K562 (cell line): ENCODE measurements around the gene C19orf12. TPM values are rescaled to one million over a fixed set of nuclear protein-coding genes. Genes with fewer than 3 reads are reported as not detected.

ENCODE experiments used
- C11orf30 ChIP-seq: fragments of 450-650 bp; IDR thresholded peaks from 2 replicates; pipeline ENCODE4 v1.6.1; 2016; ENCODE audit warnings: low read depth, mild to moderate bottlenecking
- CCNT2 ChIP-seq: IDR thresholded peaks from 2 replicates; pipeline ENCODE4 v1.6.1; 2011; ENCODE audit warnings: borderline replicate concordance, low read depth, mild to moderate bottlenecking, moderate library complexity, mixed read lengths, low read length; ENCODE audit not compliant: insufficient read length; ENCODE audit errors: extremely low read depth
- CTCFL ChIP-seq: IDR thresholded peaks from 2 replicates; pipeline ENCODE4 v1.6.1; 2011; ENCODE audit warnings: borderline replicate concordance, low read depth, mild to moderate bottlenecking, moderate library complexity, low read length; ENCODE audit not compliant: insufficient read depth, poor library complexity, severe bottlenecking
- DACH1 ChIP-seq: fragments of 450-650 bp; IDR thresholded peaks from 2 replicates; pipeline ENCODE4 v1.6.1; 2018; ENCODE audit not compliant: partially characterized antibody
- HSF4 ChIP-seq: fragments of 250-450 bp; sonication (Bioruptor Pico); IDR thresholded peaks from 2 replicates; pipeline ENCODE4 v2.1.2; 2022; ENCODE audit warnings: mild to moderate bottlenecking, moderate library complexity, borderline replicate concordance
- MED1 ChIP-seq: sonication (generic); formaldehyde crosslinking; IDR thresholded peaks from 2 replicates; pipeline ENCODE4 v1.8.1; 2023; ENCODE audit warnings: missing genetic modification reagents, borderline replicate concordance
- MEF2D ChIP-seq: conservative IDR thresholded peaks from 2 replicates; pipeline ENCODE4 v1.6.1; 2016; ENCODE audit warnings: low read depth, missing genetic modification characterization, missing compliant biosample characterization
- PCBP2 ChIP-seq: fragments of 200-400 bp; formaldehyde crosslinking; IDR thresholded peaks from 2 replicates; pipeline ENCODE4 v1.6.1; 2018; ENCODE audit warnings: low read length, low read depth, mild to moderate bottlenecking, moderate library complexity; ENCODE audit not compliant: poor library complexity, severe bottlenecking
- POLR3A ChIP-seq: IDR thresholded peaks from 2 replicates; pipeline ENCODE4 v1.6.1; 2011; ENCODE audit warnings: borderline replicate concordance, mild to moderate bottlenecking, moderate library complexity; ENCODE audit not compliant: insufficient read length, insufficient read depth; ENCODE audit errors: extremely low read depth
- RFX5 ChIP-seq: IDR thresholded peaks from 2 replicates; pipeline ENCODE4 v1.6.1; 2011; ENCODE audit warnings: low read depth, mild to moderate bottlenecking, improper control_type of control experiment, low read length
- RHOXF2B ChIP-seq: fragments of 250-450 bp; sonication (Bioruptor Pico); conservative IDR thresholded peaks from 2 replicates; pipeline ENCODE4 v1.5.1; 2021
- SIN3B ChIP-seq: fragments of 450-650 bp; IDR thresholded peaks from 2 replicates; pipeline ENCODE4 v1.6.1; 2017; ENCODE audit warnings: low read depth, mild to moderate bottlenecking, moderate library complexity
- SPI1 ChIP-seq: IDR thresholded peaks from 2 replicates; pipeline ENCODE4 v1.6.1; 2011; ENCODE audit warnings: low read depth, low read length, control low read depth, borderline replicate concordance
- TGIF2 ChIP-seq: sonication (generic); formaldehyde crosslinking; IDR thresholded peaks from 2 replicates; pipeline ENCODE4 v1.8.1; 2022; ENCODE audit warnings: mild to moderate bottlenecking, missing genetic modification reagents, moderate library complexity
- TRIM25 ChIP-seq: fragments of 450-650 bp; IDR thresholded peaks from 2 replicates; pipeline ENCODE4 v1.7.0; 2016; ENCODE audit warnings: borderline replicate concordance
- U2AF1 ChIP-seq: fragments of 200-400 bp; formaldehyde crosslinking; optimal IDR thresholded peaks from 2 replicates; pipeline ENCODE3; 2017; ENCODE audit warnings: mild to moderate bottlenecking, low read depth, low read length, moderate library complexity
- UBTF ChIP-seq, 2 experiments: IDR thresholded peaks; 2 replicates each; pipeline ENCODE4 v1.6.1; 2012; ENCODE audit warnings: improper control_type of control experiment in 2 of 2, low read depth in 2 of 2, low read length in 2 of 2, borderline replicate concordance in 1 of 2
- ZBTB2 ChIP-seq: fragments of 450-650 bp; IDR thresholded peaks from 2 replicates; pipeline ENCODE4 v1.6.1; 2016; ENCODE audit warnings: antibody characterized with exemption
- ZC3H8 ChIP-seq: fragments of 450-650 bp; IDR thresholded peaks from 2 replicates; pipeline ENCODE4 v1.6.1; 2017
- ZEB2 ChIP-seq: fragments of 450-650 bp; IDR thresholded peaks from 2 replicates; pipeline ENCODE4 v1.6.1; 2016
- polyA plus RNA-seq, 8 experiments: library from polyadenylated mRNA; depleted of rRNA in 4 of 8; stranded (reverse) in 5 of 8; unstranded in 3 of 8; fragments of >200 nt; fragmentation: Nextera tagmentation in 2 of 8; fragmentation: Illumina TruSeq in 1 of 8; extraction: Ambion mirVana in 2 of 8; extraction: Trizol in 1 of 8; gene quantifications; 2 replicates each; pipeline versions ENCODE4 v1.2.1 to v1.2.3, GENCODE V29; 2011 to 2014; ENCODE audit warnings: inconsistent platforms in 1 of 8, missing spikeins in 1 of 8
- total RNA-seq, 7 experiments: library from RNA; depleted of rRNA in 6 of 7; stranded (reverse); fragments of >200 nt in 6 of 7; fragmentation: Illumina TruSeq in 2 of 7; extraction: Trizol in 2 of 7; gene quantifications; 2 replicates each; pipeline versions ENCODE4 v1.2.1 to v1.2.3, GENCODE V29; 2011 to 2021; ENCODE audit warnings: low replicate concordance in 1 of 7

Gene C19orf12
- total and polyA plus RNA-seq, 9 of the 15 experiments (the other 6 are each of a cell fraction or from before 2014, with no cell fraction given): 1.9 to 14.5 (median 10.2) TPM

GRCh38 chr19:29662604-29663404 is 52.3 kb downstream of the C19orf12 start (continued):
- TF ChIP-seq TGIF2 (CRISPR knock-in tag) (no peak), SPI1 (no peak), U2AF1 (no peak), RFX5 (no peak), POLR3A (no peak), ZC3H8 (no peak), TRIM25 (no peak), ZBTB2 (no peak), PCBP2 (no peak), DACH1 (no peak), HSF4 (CRISPR knock-in tag) (no peak), MED1 (CRISPR knock-in tag) (no peak), C11orf30 (no peak), UBTF (IDR thresholded peaks at IDR 0.05; ENCODE audit: borderline replicate concordance in 1 of 2, low read depth in 2 of 2, low read length in 2 of 2) (0 out of 4 replicates have a peak, but pooled peaks of 1 of the 2 experiments have one; percentile 34), ZEB2 (no peak), CTCFL (no peak), MEF2D (tag) (no peak), SIN3B (no peak), RHOXF2B (no peak), CCNT2 (no peak)
